Activated B cell treated with CpG ODN at 0.5 μM for 24 hours (primary cell): ENCODE results near the gene S100A12. TPM values are rescaled to one million over a fixed set of nuclear protein-coding genes. Genes with fewer than 3 reads are reported as not detected.

Source experiments
- ATAC-seq: fragments of 200-7000 bp; cut with Tn5 transposase; one replicate; pipeline ENCODE4 v1.10.0; 2021; ENCODE audit warnings: low read depth, mild to moderate bottlenecking, moderate library complexity
- CTCF ChIA-PET: fragments of 350-600 bp; sonication (Branson Sonifier 250); formaldehyde crosslinking; loops from one replicate; lab custom pipeline; 2021; ENCODE audit warnings: antibody characterized with exemption; lab: Charles Lee
- POLR2A ChIA-PET: fragments of 350-600 bp; sonication (Branson Sonifier 250); formaldehyde crosslinking; loops from one replicate; lab custom pipeline; 2021; ENCODE audit warnings: antibody characterized with exemption; lab: Charles Lee
- DNase-seq: peaks from one replicate; pipeline ENCODE4 v3.0.0; 2022
- H3K27ac Mint-ChIP-seq: one replicate; pipeline ENCODE4 v1.8.0; 2020; ENCODE audit warnings: mixed read lengths
- H3K27me3 Mint-ChIP-seq: one replicate; pipeline ENCODE4 v1.8.0; 2021; ENCODE audit warnings: mixed read lengths
- H3K36me3 Mint-ChIP-seq: one replicate; pipeline ENCODE4 v1.8.0; 2021; ENCODE audit warnings: low read depth, mixed read lengths
- H3K4me1 Mint-ChIP-seq: one replicate; pipeline ENCODE4 v1.8.0; 2021; ENCODE audit warnings: mixed read lengths
- H3K4me3 Mint-ChIP-seq: one replicate; pipeline ENCODE4 v1.8.0; 2020; ENCODE audit warnings: mild to moderate bottlenecking, mixed read lengths
- H3K9me3 Mint-ChIP-seq: one replicate; pipeline ENCODE4 v1.8.0; 2020; ENCODE audit warnings: mixed read lengths
- CTCF ChIP-seq: fragments of 200-600 bp; IDR thresholded peaks from one replicate; pipeline ENCODE4 v1.8.0; 2022; ENCODE audit warnings: antibody characterized with exemption, mild to moderate bottlenecking
- intact Hi-C: fragments of 100-400 bp; cut with micrococcal nuclease; formaldehyde crosslinking; loops from one replicate; pipeline ENCODE4 v1.15.1; 2024
- total RNA-seq: library from RNA; stranded (reverse); gene quantifications from 2 replicates; pipeline ENCODE4 v1.2.3, GENCODE V29; 2022

The S100A12 gene
- total RNA-seq, 1 donor from 2014 or later, result not detected

DNA sequence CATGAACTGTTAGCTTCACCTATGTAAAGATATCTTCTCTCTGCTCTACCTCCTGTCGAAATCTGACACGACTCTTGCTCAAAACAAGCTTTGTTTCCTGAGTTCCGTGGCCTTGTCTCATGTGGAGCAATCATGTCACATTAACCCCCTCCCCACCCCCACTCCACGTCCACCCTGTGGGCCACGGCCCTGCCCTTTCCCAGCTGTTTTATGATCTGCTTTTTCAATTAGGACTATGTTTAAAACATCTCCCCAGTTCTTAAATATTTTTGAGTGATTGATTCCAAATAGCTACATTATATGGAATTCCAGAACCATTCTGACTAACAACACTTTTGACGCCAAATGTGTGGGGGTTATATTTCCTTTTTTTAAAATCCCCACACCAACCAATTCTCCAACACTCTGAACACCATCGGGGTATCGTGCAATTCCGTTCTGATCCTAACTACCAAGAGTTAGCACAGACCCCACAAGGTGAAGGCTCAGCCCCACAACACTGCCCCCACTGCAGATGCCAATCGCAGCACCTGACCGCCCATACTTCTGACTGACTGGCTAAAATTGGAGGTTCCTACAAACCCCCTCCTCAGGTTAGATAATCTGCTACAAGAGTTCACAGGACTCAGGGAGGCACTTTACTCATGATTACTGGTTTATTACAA lies 28.1 kb upstream of the S100A12 start:
- Mint-ChIP-seq H3K4me3 (no peak overlapping the region), H3K27ac (no peak overlapping the region), H3K4me1 (no peaks in the 10 kb centered on the region), H3K27me3 (peaks cover 35% of the 10 kb centered on the region), H3K9me3 (no peaks in the 10 kb centered on the region), H3K36me3 (no peaks in the 10 kb centered on the region)
- DNase-seq, result no peak
- intact Hi-C loops, result loop anchor here (2.0 kb wide), 1 partner anchor 51 kb away; no protein-coding TSS in a partner anchor
- ChIA-PET POLR2A (no interaction called here), CTCF (no interaction called here)
- no peak for TF ChIP-seq CTCF
- no peak for ATAC-seq

- TF ChIP-seq CTCF, result no peak
- peaks cover 23% of the 10 kb centered on the region for H3K27me3 Mint-ChIP-seq
- no peak overlapping the region for H3K27ac Mint-ChIP-seq
- no peaks in the 10 kb centered on the region for H3K36me3 Mint-ChIP-seq
- ChIA-PET POLR2A (no interaction called here), CTCF (no interaction called here)
- DNase-seq (no peak), ATAC-seq (no peak)
- no peak overlapping the region for H3K4me3 Mint-ChIP-seq
- H3K4me1 Mint-ChIP-seq, result no peaks in the 10 kb centered on the region
- intact Hi-C loops, result no loop called here
- no peaks in the 10 kb centered on the region for H3K9me3 Mint-ChIP-seq
Measured at GRCh38 chr1:153402226-153402625, 26.8 kb upstream of the S100A12 start.

GRCh38 chr1:153401461-153401860 lies 26.0 kb upstream of the S100A12 start:
- Mint-ChIP-seq H3K27ac (no peak overlapping the region), H3K9me3 (no peaks in the 10 kb centered on the region), H3K4me3 (no peak overlapping the region), H3K36me3 (no peaks in the 10 kb centered on the region), H3K27me3 (peaks cover 17% of the 10 kb centered on the region), H3K4me1 (no peaks in the 10 kb centered on the region)
- no peak for TF ChIP-seq CTCF
- ATAC-seq (no peak), DNase-seq (no peak)
- ChIA-PET POLR2A (no interaction called here), CTCF (no interaction called here)
- intact Hi-C loops, result no loop called here

DNA sequence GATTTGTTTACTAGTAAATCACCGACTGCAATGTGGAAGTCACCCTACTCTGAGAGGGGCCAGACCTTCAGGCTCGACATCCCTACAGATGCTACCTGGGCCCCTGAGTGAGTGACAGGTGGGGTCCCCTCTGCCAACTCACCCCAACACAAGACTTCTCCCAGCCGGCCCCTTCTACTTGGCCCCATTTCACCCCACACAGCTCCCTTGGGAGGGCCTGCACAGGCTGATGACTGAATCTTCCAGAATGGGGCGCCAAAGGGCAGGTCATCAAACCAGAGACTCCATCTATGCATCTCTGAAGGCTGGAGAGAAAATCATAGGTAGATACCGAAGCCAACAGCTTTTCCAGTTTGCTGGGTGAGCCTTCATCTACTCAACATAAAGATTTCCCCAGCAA lies 24.8 kb upstream of the S100A12 start:
- Mint-ChIP-seq H3K36me3 (no peaks in the 10 kb centered on the region), H3K4me1 (no peaks in the 10 kb centered on the region), H3K4me3 (no peak overlapping the region), H3K27me3 (peaks cover 12% of the 10 kb centered on the region), H3K9me3 (no peaks in the 10 kb centered on the region), H3K27ac (no peak overlapping the region)
- no peak for DNase-seq
- ChIA-PET CTCF (no interaction called here), POLR2A (no interaction called here)
- intact Hi-C loops, result no loop called here
- no peak for TF ChIP-seq CTCF
- ATAC-seq, result no peak

GRCh38 chr1:153399401-153400055 lies 24.1 kb upstream of the S100A12 start:
- intact Hi-C loops, result no loop called here
- H3K27me3 Mint-ChIP-seq, result peaks cover 13% of the 10 kb centered on the region
- no peak for TF ChIP-seq CTCF

More at GRCh38 chr1:153399401-153400055, 24.1 kb upstream of the S100A12 start:
- CTCF ChIA-PET, result no interaction called here
- Mint-ChIP-seq H3K36me3 (no peaks in the 10 kb centered on the region), H3K4me1 (no peaks in the 10 kb centered on the region), H3K4me3 (no peak overlapping the region), H3K27ac (no peak overlapping the region), H3K9me3 (no peaks in the 10 kb centered on the region)
- DNase-seq (no peak), ATAC-seq (no peak)
- POLR2A ChIA-PET, result no interaction called here
